GM12892 (cell line): ENCODE data around the gene CSNK1A1L.

ENCODE experiments used
- POLR2A ChIP-seq: IDR thresholded peaks from 2 replicates; pipeline ENCODE4 v1.6.1; 2011; ENCODE audit warnings: low read depth, low read length, control low read depth
- TAF1 ChIP-seq: IDR thresholded peaks from 2 replicates; pipeline ENCODE4 v1.6.1; 2011; ENCODE audit warnings: low read depth, mild to moderate bottlenecking, control low read depth, low read length, borderline replicate concordance

- TF ChIP-seq TAF1 (no peak), POLR2A (no peak)
Observed at GRCh38 chr13:37148501-37148900, 43.0 kb upstream of the CSNK1A1L start.
